Measurements from ENCODE around the gene TNFRSF18. TPM values are rescaled to one million over a fixed set of nuclear protein-coding genes. Genes with fewer than 3 reads are reported as not detected.
"Not testable (repeated sequence)": the region's sequence is repeated elsewhere in the genome, so short reads cannot be mapped to it uniquely, and the experiment has no call there.

The TNFRSF18 gene
- polyA plus RNA-seq, 1 experiment = 0.40 TPM

DNA sequence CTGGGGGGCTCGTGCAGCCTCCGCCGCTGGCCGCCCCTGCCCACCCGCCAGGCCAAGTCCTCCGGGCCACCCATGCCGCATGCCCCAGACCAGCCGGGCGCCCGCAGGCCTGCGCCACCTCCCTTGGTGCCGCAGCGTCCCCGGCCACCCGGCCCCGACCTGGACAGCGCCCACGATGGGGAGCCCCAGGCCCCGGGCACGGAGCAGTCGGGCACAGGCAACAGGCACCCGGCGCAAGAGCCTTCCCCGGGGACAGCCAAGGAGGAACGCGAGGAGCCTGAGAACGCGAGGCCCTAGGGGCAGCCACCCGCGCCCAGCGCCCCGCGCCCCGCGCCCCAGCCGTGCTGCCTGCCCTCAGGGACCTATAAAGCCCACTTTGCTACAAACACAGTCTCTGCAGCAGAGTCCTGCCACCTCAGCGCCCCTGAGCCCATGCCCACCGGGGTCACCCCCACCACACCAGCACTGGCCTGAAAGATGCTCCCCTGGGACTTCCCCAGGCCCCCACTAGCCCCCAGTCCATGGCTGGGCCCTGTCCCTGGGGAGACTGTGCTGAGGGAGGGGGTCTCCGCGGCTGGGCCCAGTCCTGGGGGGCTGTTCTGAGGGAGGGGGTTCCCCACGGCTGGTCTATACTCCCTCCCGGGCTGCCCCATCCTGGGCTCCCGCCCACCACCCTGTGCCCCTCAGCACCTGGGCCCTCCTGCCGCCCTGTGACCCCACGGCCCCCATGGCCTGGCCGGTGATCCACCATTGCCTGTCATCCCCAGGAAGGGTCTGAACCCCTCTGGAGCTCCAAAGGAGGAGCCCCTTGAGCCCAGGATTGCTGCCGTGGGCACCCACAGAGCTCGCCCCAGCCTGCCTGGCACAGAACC is 8.6 kb downstream of the TNFRSF18 start:
- TF ChIP-seq, protein P1, sequence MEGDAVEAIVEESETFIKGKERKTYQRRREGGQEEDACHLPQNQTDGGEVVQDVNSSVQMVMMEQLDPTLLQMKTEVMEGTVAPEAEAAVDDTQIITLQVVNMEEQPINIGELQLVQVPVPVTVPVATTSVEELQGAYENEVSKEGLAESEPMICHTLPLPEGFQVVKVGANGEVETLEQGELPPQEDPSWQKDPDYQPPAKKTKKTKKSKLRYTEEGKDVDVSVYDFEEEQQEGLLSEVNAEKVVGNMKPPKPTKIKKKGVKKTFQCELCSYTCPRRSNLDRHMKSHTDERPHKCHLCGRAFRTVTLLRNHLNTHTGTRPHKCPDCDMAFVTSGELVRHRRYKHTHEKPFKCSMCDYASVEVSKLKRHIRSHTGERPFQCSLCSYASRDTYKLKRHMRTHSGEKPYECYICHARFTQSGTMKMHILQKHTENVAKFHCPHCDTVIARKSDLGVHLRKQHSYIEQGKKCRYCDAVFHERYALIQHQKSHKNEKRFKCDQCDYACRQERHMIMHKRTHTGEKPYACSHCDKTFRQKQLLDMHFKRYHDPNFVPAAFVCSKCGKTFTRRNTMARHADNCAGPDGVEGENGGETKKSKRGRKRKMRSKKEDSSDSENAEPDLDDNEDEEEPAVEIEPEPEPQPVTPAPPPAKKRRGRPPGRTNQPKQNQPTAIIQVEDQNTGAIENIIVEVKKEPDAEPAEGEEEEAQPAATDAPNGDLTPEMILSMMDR (IDR thresholded peaks at IDR 0.05; ENCODE audit: insufficient read depth, low read depth, low read length) = no peak
- no peak for DNase-seq (ENCODE audit: low read depth)
- ChIA-PET CTCF (no interaction called here), POLR2A (no interaction called here)
- Histone ChIP-seq H3K4me3 (ENCODE audit: low read depth, low read length) (no peak overlapping the region), H3K27me3 (ENCODE audit: control insufficient read depth, insufficient read depth, low read length) (no peaks in the 10 kb centered on the region), H3K36me3 (ENCODE audit: control insufficient read depth, insufficient read depth, low read length) (no peaks in the 10 kb centered on the region)

DNA sequence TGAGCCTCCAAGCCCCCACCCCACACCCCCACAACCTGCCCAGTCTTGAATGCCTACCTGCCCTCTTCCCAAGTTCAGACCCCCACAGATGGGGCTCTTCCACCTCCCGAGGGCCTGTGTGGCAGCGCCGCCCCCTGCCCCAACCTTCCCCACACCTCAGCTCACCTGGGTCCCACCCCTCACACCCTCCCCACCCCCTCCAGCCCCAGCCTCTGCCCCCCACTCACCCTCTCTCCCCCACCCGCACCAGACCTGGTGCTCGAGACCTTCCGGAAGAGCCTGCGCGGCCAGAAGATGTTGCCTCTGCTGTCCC is 9.2 kb downstream of the TNFRSF18 start:
- TF ChIP-seq, protein P1 (IDR thresholded peaks at IDR 0.05; ENCODE audit: insufficient read depth, low read depth, low read length) = no peak
- Histone ChIP-seq H3K27me3 (ENCODE audit: control insufficient read depth, insufficient read depth, low read length) (no peaks in the 10 kb centered on the region), H3K4me3 (ENCODE audit: low read depth, low read length) (no peak overlapping the region), H3K36me3 (ENCODE audit: control insufficient read depth, insufficient read depth, low read length) (no peaks in the 10 kb centered on the region)
- no peak for DNase-seq (ENCODE audit: low read depth)
- ChIA-PET CTCF (no interaction called here), POLR2A (no interaction called here)

DNA sequence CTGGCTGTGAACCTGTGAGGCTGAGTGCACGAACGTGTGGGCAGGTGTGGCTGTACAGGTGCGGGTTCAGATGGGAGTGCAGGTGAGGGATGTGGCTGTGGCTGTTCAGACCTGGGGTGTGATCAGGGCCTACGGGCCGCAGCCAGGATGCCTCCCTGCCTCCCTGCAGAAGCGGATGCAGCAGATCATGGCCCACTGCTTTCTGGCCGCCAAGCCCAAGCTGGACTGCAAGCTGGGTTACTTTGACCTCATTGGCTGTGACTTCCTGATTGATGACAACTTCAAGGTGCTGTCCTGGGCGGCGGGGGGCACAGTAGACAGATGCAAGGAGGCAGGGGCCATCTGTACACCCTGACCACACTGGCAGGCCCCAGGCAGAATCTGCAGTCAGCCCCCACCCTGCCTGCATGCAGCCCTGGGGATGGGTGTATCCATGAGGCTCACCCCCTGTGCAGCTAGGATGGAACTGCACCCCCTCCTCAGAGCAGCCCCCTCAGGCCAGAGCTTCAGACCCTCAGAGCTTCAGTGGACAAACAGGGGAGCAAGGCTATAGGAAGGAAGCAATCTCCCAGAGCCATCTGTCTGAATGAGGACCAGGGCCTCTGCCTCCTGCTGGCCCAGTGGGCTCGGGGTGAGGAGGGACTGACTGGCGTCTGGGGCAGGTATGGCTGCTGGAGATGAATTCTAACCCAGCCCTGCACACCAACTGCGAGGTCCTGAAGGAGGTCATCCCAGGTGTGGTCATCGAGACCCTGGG is 9.8 kb downstream of the TNFRSF18 start:
- Histone ChIP-seq H3K27me3 (ENCODE audit: control insufficient read depth, insufficient read depth, low read length) (no peaks in the 10 kb centered on the region), H3K36me3 (ENCODE audit: control insufficient read depth, insufficient read depth, low read length) (no peaks in the 10 kb centered on the region), H3K4me3 (ENCODE audit: low read depth, low read length) (no peak overlapping the region)
- TF ChIP-seq, protein P1 (IDR thresholded peaks at IDR 0.05; ENCODE audit: insufficient read depth, low read depth, low read length) = no peak
- ChIA-PET CTCF (interaction anchor here (1.0 kb wide), 1 partner anchor 75 kb away, joined by 3 read pairs; no protein-coding TSS in a partner anchor), POLR2A (no interaction called here)
- DNase-seq (ENCODE audit: low read depth) = no peak

GRCh38 chr1:1195726-1196125 is 10.7 kb downstream of the TNFRSF18 start:
- H3K4me3 ChIP-seq (ENCODE audit: low read depth, low read length); CTCF ChIA-PET; POLR2A ChIA-PET; H3K27me3 ChIP-seq (ENCODE audit: control insufficient read depth, insufficient read depth, low read length); H3K36me3 ChIP-seq (ENCODE audit: control insufficient read depth, insufficient read depth, low read length); DNase-seq (ENCODE audit: low read depth): not testable (repeated sequence)

DNA sequence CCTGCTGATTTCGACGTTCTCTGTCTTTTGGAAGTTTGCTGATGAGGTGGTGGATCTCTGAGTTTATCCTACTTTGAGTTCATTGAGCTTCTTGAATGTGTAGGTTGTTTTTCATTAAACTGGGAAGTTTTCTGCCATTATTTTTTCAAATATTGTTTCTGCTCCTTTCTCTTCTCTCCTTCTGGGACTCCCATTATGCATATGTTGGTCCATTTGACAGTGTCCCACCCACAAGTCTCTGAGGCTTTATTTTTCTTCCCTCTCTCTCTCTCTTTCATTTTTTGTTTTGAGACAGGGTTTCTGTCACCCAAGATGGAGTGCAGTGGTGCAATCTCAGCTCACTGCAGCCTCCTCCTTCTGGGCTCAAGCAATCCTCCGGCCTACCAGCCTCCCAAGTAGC is 11.7 kb downstream of the TNFRSF18 start:
- no peak for DNase-seq (ENCODE audit: low read depth)
- no peaks in the 10 kb centered on the region for H3K27me3 ChIP-seq (ENCODE audit: control insufficient read depth, insufficient read depth, low read length)
- no peaks in the 10 kb centered on the region for H3K36me3 ChIP-seq (ENCODE audit: control insufficient read depth, insufficient read depth, low read length)
- TF ChIP-seq, protein P1 (IDR thresholded peaks at IDR 0.05; ENCODE audit: insufficient read depth, low read depth, low read length) = no peak
- POLR2A ChIA-PET = no interaction called here
- CTCF ChIA-PET = no interaction called here
- H3K4me3 ChIP-seq (ENCODE audit: low read depth, low read length) = no peak overlapping the region
